OCI-M1 (cell line): ENCODE data around the gene DTNBP1.

Source experiments
- DNase-seq: peaks from one replicate; lab custom pipeline; 2025; lab: John Stamatoyannopoulos, UW

DTNBP1 gene

GRCh38 chr6:15501826-15502445 lies 160.9 kb downstream of the DTNBP1 start:
- no peak for DNase-seq

- no peak for DNase-seq
Measured at GRCh38 chr6:15500901-15501825, 161.7 kb downstream of the DTNBP1 start.

- DNase-seq: no peak
Measured at GRCh38 chr6:15500078-15500740, 162.6 kb downstream of the DTNBP1 start.

GRCh38 chr6:15499591-15499990 lies 163.2 kb downstream of the DTNBP1 start:
- no peak for DNase-seq

GRCh38 chr6:15499125-15499524 lies 163.7 kb downstream of the DTNBP1 start:
- no peak for DNase-seq

- no peak for DNase-seq
Measured at GRCh38 chr6:15498640-15499039, 164.2 kb downstream of the DTNBP1 start.

- DNase-seq: no peak
Measured at GRCh38 chr6:15496345-15497131, 166.3 kb downstream of the DTNBP1 start.

- DNase-seq: no peak
Measured at GRCh38 chr6:15495375-15495901, 167.4 kb downstream of the DTNBP1 start.

- DNase-seq: no peak
Measured at GRCh38 chr6:15493437-15494168, 169.2 kb downstream of the DTNBP1 start.

- no peak for DNase-seq
Measured at GRCh38 chr6:15491986-15492269, 170.9 kb downstream of the DTNBP1 start.

GRCh38 chr6:15491255-15491985 lies 171.4 kb downstream of the DTNBP1 start:
- DNase-seq: peak; percentile 81

- no peak for DNase-seq
Measured at GRCh38 chr6:15490242-15491100, 172.4 kb downstream of the DTNBP1 start.

- DNase-seq: no peak
Measured at GRCh38 chr6:15489261-15489962, 173.4 kb downstream of the DTNBP1 start.

GRCh38 chr6:15487262-15487661 lies 175.6 kb downstream of the DTNBP1 start:
- DNase-seq: no peak

- DNase-seq: no peak
Measured at GRCh38 chr6:15485936-15486335, 176.9 kb downstream of the DTNBP1 start.

- DNase-seq: no peak
Measured at GRCh38 chr6:15484821-15485220, 178.0 kb downstream of the DTNBP1 start.

GRCh38 chr6:15484140-15484539 lies 178.7 kb downstream of the DTNBP1 start:
- no peak for DNase-seq

GRCh38 chr6:15483060-15483459 lies 179.8 kb downstream of the DTNBP1 start:
- no peak for DNase-seq
